ENCODE data around the gene INPP5K.
"Not testable (repeated sequence)": the region's sequence is repeated elsewhere in the genome, so short reads cannot be mapped to it uniquely, and the experiment has no call there.

INPP5K gene

DNA sequence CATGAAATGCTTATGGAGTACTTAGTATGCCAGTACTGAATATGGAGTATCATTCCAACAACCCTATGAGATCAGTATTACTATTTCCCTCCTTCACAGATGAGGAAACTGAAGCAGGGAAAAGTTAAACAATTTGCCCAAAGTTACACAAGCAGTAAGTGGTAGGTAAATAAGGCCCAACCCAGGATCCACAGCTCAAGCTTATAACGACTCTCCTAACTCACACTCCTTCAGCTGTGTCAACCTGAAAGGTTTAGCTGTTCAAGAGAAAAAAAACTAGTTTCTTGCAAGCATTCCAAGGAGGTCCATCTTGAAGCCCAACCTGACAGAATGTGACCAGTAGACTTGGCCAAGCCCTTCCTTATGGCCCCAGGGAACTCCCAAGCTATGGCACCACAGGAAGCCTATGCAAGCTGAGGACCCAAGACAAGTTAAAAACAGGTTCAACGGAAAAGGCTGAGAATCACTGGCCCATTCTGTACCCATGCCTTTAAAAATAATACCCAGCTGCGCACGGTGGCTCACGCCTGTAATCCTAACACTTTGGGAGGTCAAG, 66.9 kb downstream of the INPP5K start:
- TF ChIP-seq CTCF (IDR thresholded peaks at IDR 0.05; ENCODE audit: low read depth, low read length): no peak
- Histone ChIP-seq H3K36me3 (no peaks in the 10 kb centered on the region), H3K4me1 (no peaks in the 10 kb centered on the region), H3K4me3 (ENCODE audit: low read depth, low read length) (no peak overlapping the region), H3K27me3 (no peaks in the 10 kb centered on the region), H3K9me3 (no peaks in the 10 kb centered on the region)
- no peak for DNase-seq

DNA sequence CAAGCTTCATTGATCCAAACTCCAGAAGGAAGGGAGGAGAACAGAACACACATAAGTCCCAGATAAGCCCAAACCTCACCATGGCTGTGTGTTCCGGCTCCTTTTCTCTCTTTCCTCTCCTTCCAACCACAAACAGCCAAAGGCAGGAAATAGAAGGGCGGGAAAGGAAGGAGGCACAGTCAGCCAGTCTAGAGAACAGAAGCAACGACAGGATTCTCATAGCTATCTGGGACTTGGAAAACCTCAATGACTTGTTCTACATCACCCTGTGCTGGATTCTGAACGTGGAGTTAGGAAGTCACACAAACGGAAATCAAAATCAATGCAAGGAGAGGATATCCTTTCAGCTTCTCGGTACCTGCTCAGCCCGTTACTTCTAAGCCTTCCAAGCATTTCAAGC, 69.4 kb downstream of the INPP5K start:
- no peak for DNase-seq
- H3K4me3 ChIP-seq (ENCODE audit: low read depth, low read length): no peak overlapping the region
- TF ChIP-seq CTCF (IDR thresholded peaks at IDR 0.05; ENCODE audit: low read depth, low read length): no peak
- H3K9me3 ChIP-seq: no peaks in the 10 kb centered on the region
- no peaks in the 10 kb centered on the region for H3K36me3 ChIP-seq
- no peaks in the 10 kb centered on the region for H3K4me1 ChIP-seq
- no peaks in the 10 kb centered on the region for H3K27me3 ChIP-seq

GRCh38 chr17:1446201-1446600, 70.2 kb downstream of the INPP5K start:
- H3K9me3 ChIP-seq: no peaks in the 10 kb centered on the region
- H3K4me3 ChIP-seq (ENCODE audit: low read depth, low read length): no peak overlapping the region
- no peaks in the 10 kb centered on the region for H3K4me1 ChIP-seq
- TF ChIP-seq CTCF (IDR thresholded peaks at IDR 0.05; ENCODE audit: low read depth, low read length): no peak
- H3K27me3 ChIP-seq: no peaks in the 10 kb centered on the region
- no peak for DNase-seq
- no peaks in the 10 kb centered on the region for H3K36me3 ChIP-seq

DNA sequence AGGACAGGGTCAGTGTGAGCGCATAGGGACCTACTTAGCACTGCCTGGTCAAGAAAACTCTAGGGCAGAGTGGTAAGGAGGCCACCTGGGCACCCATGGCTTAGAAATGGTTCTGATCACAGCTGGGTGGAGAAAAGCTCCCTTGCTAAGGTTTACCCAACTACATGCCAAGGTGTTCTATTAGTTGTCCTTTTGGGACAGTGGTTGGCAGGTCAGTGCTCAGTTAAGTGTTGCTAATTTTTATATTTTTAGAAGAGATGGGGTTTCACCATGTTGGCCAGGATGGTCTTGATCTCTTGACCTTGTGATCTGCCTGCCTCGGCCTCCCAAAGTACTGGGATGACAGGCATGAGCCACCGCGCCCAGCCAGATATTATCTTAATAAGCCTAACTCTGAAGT, 70.7 kb downstream of the INPP5K start:
- not testable (repeated sequence) for H3K27me3 ChIP-seq, H3K9me3 ChIP-seq, H3K4me1 ChIP-seq

More for the DNA sequence above, 70.7 kb downstream of the INPP5K start:
- not testable (repeated sequence) for H3K36me3 ChIP-seq; H3K4me3 ChIP-seq (ENCODE audit: low read depth, low read length); DNase-seq

All from BE2C (cell line).